Natural killer cell (primary cell): ENCODE data around the gene RABGAP1L. TPM values are rescaled to one million over a fixed set of nuclear protein-coding genes. Genes with fewer than 3 reads are reported as not detected.
A peak's percentile ranks its signal among the peaks of the same experiment; 100 is the strongest.

Source experiments
- ATAC-seq, 3 donors: fragments of 150-1000 bp in 2 of 3; fragments of 200-7000 bp in 1 of 3; cut with Tn5 transposase; 1 replicate in 1 of 3; 2 replicates in 2 of 3; pipeline ENCODE4 v1.10.0; 2021; ENCODE audit warnings: mild to moderate bottlenecking in 2 of 3, moderate library complexity in 2 of 3
- DNase-seq, 2 donors: peaks; one replicate each; pipeline versions ENCODE4 v3.0.0 to v3.0.0-alpha.2; 2013 to 2021; ENCODE audit warnings: mixed read lengths in 1 of 2
- H3K27ac ChIP-seq: one replicate; pipeline ENCODE4 v1.5.1; 2013; ENCODE audit warnings: mild to moderate bottlenecking, low read length
- H3K27me3 ChIP-seq: one replicate; pipeline ENCODE4 v1.6.1; 2013; ENCODE audit warnings: low read length; ENCODE audit not compliant: control insufficient read depth, insufficient read depth
- H3K36me3 ChIP-seq: one replicate; pipeline ENCODE4 v1.6.1; 2013; ENCODE audit warnings: low read length; ENCODE audit not compliant: control insufficient read depth, insufficient read depth
- H3K4me1 ChIP-seq: one replicate; pipeline ENCODE4 v1.6.1; 2013; ENCODE audit warnings: low read length; ENCODE audit not compliant: control insufficient read depth, insufficient read depth
- H3K4me3 ChIP-seq: one replicate; pipeline ENCODE4 v1.5.1; 2013; ENCODE audit warnings: low read length
- H3K9me3 ChIP-seq: one replicate; pipeline ENCODE4 v1.6.1; 2013; ENCODE audit warnings: low read length; ENCODE audit not compliant: control insufficient read depth, insufficient read depth
- H3K27ac Mint-ChIP-seq, 2 donors: one replicate each; pipeline ENCODE4 v1.8.0; 2022; ENCODE audit warnings: mild to moderate bottlenecking in 2 of 2, mixed read lengths in 2 of 2, moderate library complexity in 1 of 2
- H3K27me3 Mint-ChIP-seq, 2 donors: one replicate each; pipeline ENCODE4 v1.8.0; 2022; ENCODE audit warnings: low read depth in 2 of 2, mixed read lengths in 2 of 2
- H3K36me3 Mint-ChIP-seq: one replicate; pipeline ENCODE4 v1.8.0; 2022; ENCODE audit warnings: mixed read lengths
- H3K4me1 Mint-ChIP-seq, 2 donors: one replicate each; pipeline ENCODE4 v1.8.0; 2022; ENCODE audit warnings: mixed read lengths in 2 of 2
- H3K4me3 Mint-ChIP-seq: one replicate; pipeline ENCODE4 v1.8.0; 2022; ENCODE audit warnings: mild to moderate bottlenecking, moderate library complexity, mixed read lengths
- H3K9me3 Mint-ChIP-seq, 2 donors: one replicate each; pipeline ENCODE4 v1.8.0; 2022; ENCODE audit warnings: mixed read lengths in 2 of 2
- CTCF ChIP-seq: fragments of 200-600 bp; IDR thresholded peaks from one replicate; pipeline ENCODE4 v1.8.0; 2022; ENCODE audit warnings: antibody characterized with exemption
- WGBS: methylation state at CpG from one replicate; pipeline ENCODE4 v1.1.7; 2013; ENCODE audit warnings: missing lambda C conversion rate; ENCODE audit not compliant: insufficient coverage; 5-methylcytosine and 5-hydroxymethylcytosine counted together
- intact Hi-C: fragments of 100-400 bp; cut with micrococcal nuclease; formaldehyde crosslinking; loops from one replicate; pipeline ENCODE4 v1.14.2; 2022
- total RNA-seq, 4 donors: library from RNA; stranded (reverse); fragments of 120-200 nt in 1 of 4; gene quantifications; one replicate each; pipeline versions ENCODE4 v1.2.3 to v1.2.4, GENCODE V29; 2013 to 2022

Gene RABGAP1L
- total RNA-seq, 3 donors from 2014 or later (not counting 1 experiment from before 2014, with no cell fraction given), result 145 to 168 (median 153) TPM

GRCh38 chr1:174872615-174873058 is 713.3 kb downstream of the RABGAP1L start:
- WGBS, result 97% methylated on average over 2 of the region's 2 CpGs
- TF ChIP-seq CTCF, result no peak
- Histone ChIP-seq H3K4me3 (no peak overlapping the region), H3K36me3 (no peaks in the 10 kb centered on the region), H3K9me3 (no peaks in the 10 kb centered on the region), H3K27ac (no peak overlapping the region), H3K27me3 (no peaks in the 10 kb centered on the region), H3K4me1 (peaks cover 3% of the 10 kb centered on the region)
- H3K4me1 Mint-ChIP-seq, result peaks cover 17 to 21% of the 10 kb centered on the region in 2 donors
- no peaks in the 10 kb centered on the region for H3K36me3 Mint-ChIP-seq
- ATAC-seq, result no peak
- no peaks in the 10 kb centered on the region for H3K27me3 Mint-ChIP-seq
- no peak for DNase-seq
- H3K4me3 Mint-ChIP-seq, result no peak overlapping the region
- intact Hi-C loops, result no loop called here
- H3K27ac Mint-ChIP-seq, result no peak overlapping the region
- H3K9me3 Mint-ChIP-seq, result no peaks in the 10 kb centered on the region

GRCh38 chr1:174874331-174875053 is 715.2 kb downstream of the RABGAP1L start:
- no peaks in the 10 kb centered on the region for H3K36me3 Mint-ChIP-seq
- no peaks in the 10 kb centered on the region for H3K36me3 ChIP-seq
- peak overlapping the region; percentile 86 for H3K4me3 Mint-ChIP-seq
- TF ChIP-seq CTCF, result no peak
- H3K27ac Mint-ChIP-seq, result peak overlapping the region; percentile 71 to 84
- intact Hi-C loops, result no loop called here
- H3K9me3 ChIP-seq, result no peaks in the 10 kb centered on the region
- H3K9me3 Mint-ChIP-seq, result no peaks in the 10 kb centered on the region
- peaks cover 3% of the 10 kb centered on the region for H3K4me1 ChIP-seq
- peak overlapping the region; percentile 14 for H3K27ac ChIP-seq
- H3K4me1 Mint-ChIP-seq, result peaks cover 19 to 21% of the 10 kb centered on the region in 2 donors
- peak in 1 of 2 donors; percentile 13 for DNase-seq
- WGBS, result 46% methylated on average over 8 of the region's 11 CpGs
- no peaks in the 10 kb centered on the region for H3K27me3 ChIP-seq
- peak; percentile 52 to 69 (median 53) for ATAC-seq
- peak overlapping the region; percentile 39 for H3K4me3 ChIP-seq
- no peaks in the 10 kb centered on the region for H3K27me3 Mint-ChIP-seq

- 82% methylated on average over 4 of the region's 4 CpGs for WGBS
- Mint-ChIP-seq H3K36me3 (no peaks in the 10 kb centered on the region), H3K4me1 (peaks cover 19 to 21% of the 10 kb centered on the region in 2 donors), H3K4me3 (peak overlapping the region; percentile 35), H3K27me3 (no peaks in the 10 kb centered on the region), H3K27ac (peak overlapping the region in 1 of 2 donors; percentile 84), H3K9me3 (no peaks in the 10 kb centered on the region)
- Histone ChIP-seq H3K4me3 (no peak overlapping the region), H3K27ac (no peak overlapping the region), H3K4me1 (peaks cover 3% of the 10 kb centered on the region), H3K9me3 (no peaks in the 10 kb centered on the region), H3K27me3 (no peaks in the 10 kb centered on the region), H3K36me3 (peaks cover 2% of the 10 kb centered on the region)
- TF ChIP-seq CTCF, result no peak
- intact Hi-C loops, result no loop called here
- ATAC-seq, result no peak
- DNase-seq, result peak in 1 of 2 donors; percentile 59
These were observed 716.0 kb downstream of the RABGAP1L start for GRCh38 chr1:174875306-174875705.
